SK-N-SH (cell line): ENCODE data around the gene AKAP17A. TPM values are rescaled to one million over a fixed set of nuclear protein-coding genes. Genes with fewer than 3 reads are reported as not detected.
"Not testable (repeated sequence)": the region's sequence is repeated elsewhere in the genome, so short reads cannot be mapped to it uniquely, and the experiment has no call there.

Source experiments
- CTCF ChIA-PET: fragments of 300-600, 350-600 bp; formaldehyde crosslinking; extraction: SDS; loops from one replicate; lab custom pipeline; 2021; lab: Yijun Ruan, JAX
- POLR2A ChIA-PET: fragments of 350-600 bp; sonication (Branson Sonifier 250); formaldehyde crosslinking; extraction: SDS; loops from one replicate; lab custom pipeline; 2020; ENCODE audit warnings: antibody characterized with exemption, inconsistent platforms; lab: Yijun Ruan, JAX
- DNase-seq: peaks from one replicate; pipeline ENCODE4 v3.0.0; 2012
- H2AFZ ChIP-seq: fragments of 200-600 bp; sonication (generic); 2 replicates; pipeline ENCODE4 v1.8.1; 2016; ENCODE audit warnings: antibody characterized with exemption, mild to moderate bottlenecking, low read depth
- H3F3A ChIP-seq: fragments of 200-600 bp; sonication (generic); replicated peaks from 2 replicates; pipeline ENCODE3; 2016; ENCODE audit warnings: antibody characterized with exemption, mild to moderate bottlenecking; ENCODE audit not compliant: insufficient read depth
- H3K27ac ChIP-seq, 2 experiments: fragments of 200-500 bp in 1 of 2; fragments of 200-600 bp in 1 of 2; sonication (Bioruptor generic) in 1 of 2; sonication (generic), shearing (Covaris generic) in 1 of 2; 2 replicates each; pipeline versions ENCODE4 v1.5.1 to v1.6.1; 2014 to 2016; ENCODE audit warnings: low read depth in 2 of 2, inconsistent platforms in 1 of 2, low read length in 1 of 2, mild to moderate bottlenecking in 1 of 2, mixed read lengths in 1 of 2
- H3K27me3 ChIP-seq: fragments of 200-600 bp; sonication (generic), shearing (Covaris generic); 2 replicates; pipeline ENCODE4 v1.6.1; 2016; ENCODE audit warnings: mixed run types; ENCODE audit not compliant: insufficient read depth
- H3K36me3 ChIP-seq, 2 experiments: fragments of 200-500 bp in 1 of 2; fragments of 200-600 bp in 1 of 2; sonication (Bioruptor generic) in 1 of 2; sonication (generic) in 1 of 2; replicated peaks in 1 of 2; 2 replicates each; pipeline versions ENCODE3 to v1.5.1; 2014 to 2016; ENCODE audit warnings: low read length in 1 of 2, mild to moderate bottlenecking in 1 of 2; ENCODE audit not compliant: insufficient read depth in 2 of 2, control insufficient read depth in 1 of 2
- H3K4me1 ChIP-seq, 2 experiments: fragments of 200-500 bp in 1 of 2; fragments of 200-600 bp in 1 of 2; sonication (Bioruptor generic) in 1 of 2; sonication (generic), shearing (Covaris generic) in 1 of 2; 2 replicates each; pipeline versions ENCODE4 v1.5.1 to v1.6.1; 2014 to 2016; ENCODE audit warnings: low read depth in 1 of 2, low read length in 1 of 2, mixed run types in 1 of 2; ENCODE audit not compliant: insufficient read depth in 2 of 2, control insufficient read depth in 1 of 2
- H3K4me2 ChIP-seq: fragments of 200-600 bp; sonication (generic), shearing (Covaris generic); 2 replicates; pipeline ENCODE4 v1.6.1; 2017; ENCODE audit warnings: mixed run types
- H3K4me3 ChIP-seq, 2 experiments: fragments of 200-500 bp in 1 of 2; fragments of 200-600 bp in 1 of 2; sonication (Bioruptor generic) in 1 of 2; sonication (generic), shearing (Covaris generic) in 1 of 2; 2 replicates each; pipeline versions ENCODE4 v1.5.1 to v1.8.1; 2014 to 2016; ENCODE audit warnings: low read depth in 2 of 2, inconsistent platforms in 1 of 2, low read length in 1 of 2, mild to moderate bottlenecking in 1 of 2, mixed read lengths in 1 of 2, moderate library complexity in 1 of 2
- H3K79me2 ChIP-seq: fragments of 200-600 bp; sonication (generic); 2 replicates; pipeline ENCODE4 v1.8.1; 2017; ENCODE audit warnings: mild to moderate bottlenecking; ENCODE audit not compliant: insufficient read depth
- H3K9ac ChIP-seq: fragments of 200-600 bp; sonication (generic); 2 replicates; pipeline ENCODE4 v1.6.1; 2017; ENCODE audit warnings: mixed run types
- H3K9me2 ChIP-seq: fragments of 200-600 bp; sonication (generic); 2 replicates; pipeline ENCODE4 v1.6.1; 2017; ENCODE audit warnings: mixed run types
- H3K9me3 ChIP-seq: fragments of 200-600 bp; sonication (generic); 2 replicates; pipeline ENCODE4 v1.6.1; 2017; ENCODE audit warnings: mixed run types, mild to moderate bottlenecking, moderate library complexity
- H4K20me1 ChIP-seq: fragments of 200-600 bp; sonication (generic); 2 replicates; pipeline ENCODE4 v1.6.1; 2017; ENCODE audit warnings: mild to moderate bottlenecking, mixed run types; ENCODE audit not compliant: insufficient read depth
- CHD2 ChIP-seq: fragments of 150-350 bp; IDR thresholded peaks from 2 replicates; pipeline ENCODE4 v1.6.1; 2018; ENCODE audit warnings: low read length; ENCODE audit not compliant: partially characterized antibody
- EP300 ChIP-seq, 2 experiments: IDR thresholded peaks; 2 replicates each; pipeline versions ENCODE4 v1.4.0 to v1.6.1; 2012; ENCODE audit warnings: borderline replicate concordance in 1 of 2, low read depth in 1 of 2, low read length in 1 of 2
- EZH2phosphoT487 ChIP-seq: fragments of 200-600 bp; sonication (generic); IDR thresholded peaks from 2 replicates; pipeline ENCODE4 v1.6.1; 2017; ENCODE audit warnings: low read depth, mixed run types, mild to moderate bottlenecking, antibody characterized with exemption, moderate library complexity, borderline replicate concordance
- FOSL2 ChIP-seq: IDR thresholded peaks from 2 replicates; pipeline ENCODE4 v1.4.0; 2012; ENCODE audit warnings: low read depth, mild to moderate bottlenecking, moderate library complexity, borderline replicate concordance
- FOXJ3 ChIP-seq: sonication (generic); formaldehyde crosslinking; IDR thresholded peaks from 2 replicates; pipeline ENCODE4 v1.5.1; 2020; ENCODE audit warnings: mild to moderate bottlenecking, missing genetic modification reagents
- GABPA ChIP-seq: IDR thresholded peaks from 2 replicates; pipeline ENCODE4 v1.4.0; 2012; ENCODE audit warnings: low read depth, mild to moderate bottlenecking
- JUND ChIP-seq: IDR thresholded peaks from 2 replicates; pipeline ENCODE4 v1.4.0; 2012
- MEF2A ChIP-seq: IDR thresholded peaks from 2 replicates; pipeline ENCODE4 v1.4.0; 2012; ENCODE audit warnings: low read depth, borderline replicate concordance
- POLR2AphosphoS5 ChIP-seq: IDR thresholded peaks from 2 replicates; pipeline ENCODE4 v1.6.1; 2012; ENCODE audit warnings: low read depth, low read length
- RCOR1 ChIP-seq: fragments of 150-350 bp; IDR thresholded peaks from 2 replicates; pipeline ENCODE4 v1.6.1; 2017; ENCODE audit warnings: antibody characterized with exemption, low read length
- RXRA ChIP-seq: IDR thresholded peaks from 2 replicates; pipeline ENCODE4 v1.4.0; 2012; ENCODE audit warnings: low read depth, mild to moderate bottlenecking, borderline replicate concordance
- SIN3A ChIP-seq: IDR thresholded peaks from 2 replicates; pipeline ENCODE4 v1.6.1; 2012; ENCODE audit warnings: low read depth, mild to moderate bottlenecking, low read length, moderate library complexity, borderline replicate concordance
- TAF1 ChIP-seq: IDR thresholded peaks from 2 replicates; pipeline ENCODE4 v1.6.1; 2012; ENCODE audit warnings: low read depth, mild to moderate bottlenecking, low read length, moderate library complexity, borderline replicate concordance
- TCF12 ChIP-seq: IDR thresholded peaks from 2 replicates; pipeline ENCODE4 v1.4.0; 2012
- USF2 ChIP-seq: fragments of 150-350 bp; IDR thresholded peaks from 2 replicates; pipeline ENCODE4 v1.6.1; 2017; ENCODE audit warnings: antibody characterized with exemption, low read length, low read depth, borderline replicate concordance
- YY1 ChIP-seq: IDR thresholded peaks from 2 replicates; pipeline ENCODE4 v1.4.0; 2012; ENCODE audit warnings: low read depth, mild to moderate bottlenecking
- ZBTB33 ChIP-seq: IDR thresholded peaks from 2 replicates; pipeline ENCODE4 v1.4.0; 2012; ENCODE audit warnings: low read depth, borderline replicate concordance
- WGBS: methylation state at CpG from one replicate; pipeline ENCODE4 v1.1.6; 2017; ENCODE audit warnings: low lambda C conversion rate; 5-methylcytosine and 5-hydroxymethylcytosine counted together
- polyA plus RNA-seq, 3 experiments: library from polyadenylated mRNA; depleted of rRNA; stranded (reverse); fragments of >200 nt; gene quantifications; 2 replicates each; pipeline ENCODE4 v1.2.3, GENCODE V29; 2012

The AKAP17A gene
- polyA plus RNA-seq, 1 of the 3 experiments (the other 2 are of a cell fraction) = 43.8 TPM

- CTCF ChIA-PET = no interaction called here
- Histone ChIP-seq H2AFZ (no peak overlapping the region), H3K4me1 (no peaks in the 10 kb centered on the region), H4K20me1 (no peaks in the 10 kb centered on the region), H3K4me2 (no peak overlapping the region), H3K27ac (no peak overlapping the region), H3K9me3 (no peaks in the 10 kb centered on the region), H3K27me3 (peaks cover 40% of the 10 kb centered on the region; the same call in 1 of the 2 replicates), H3K79me2 (no peaks in the 10 kb centered on the region), H3K36me3 (no peaks in the 10 kb centered on the region), H3F3A (no peaks in the 10 kb centered on the region), H3K9me2 (no peaks in the 10 kb centered on the region), H3K9ac (no peak overlapping the region), H3K4me3 (no peak overlapping the region)
- DNase-seq = no peak
- TF ChIP-seq SIN3A = no peak
- TF ChIP-seq TCF12 = no peak
- no peak for TF ChIP-seq CHD2
- TF ChIP-seq FOXJ3 (CRISPR knock-in tag) = no peak
- TF ChIP-seq JUND = no peak
- TF ChIP-seq RCOR1 = no peak
- TF ChIP-seq EP300 (IDR thresholded peaks at IDR 0.05; ENCODE audit: borderline replicate concordance in 1 of 2, low read depth in 1 of 2, low read length in 1 of 2) = no peak
- no peak for TF ChIP-seq YY1
- WGBS = 7% methylated on average over 10 of the region's 10 CpGs
- POLR2A ChIA-PET = no interaction called here
Measured at GRCh38 chrX:1564750-1565683, 26.4 kb upstream of the AKAP17A start.

DNA sequence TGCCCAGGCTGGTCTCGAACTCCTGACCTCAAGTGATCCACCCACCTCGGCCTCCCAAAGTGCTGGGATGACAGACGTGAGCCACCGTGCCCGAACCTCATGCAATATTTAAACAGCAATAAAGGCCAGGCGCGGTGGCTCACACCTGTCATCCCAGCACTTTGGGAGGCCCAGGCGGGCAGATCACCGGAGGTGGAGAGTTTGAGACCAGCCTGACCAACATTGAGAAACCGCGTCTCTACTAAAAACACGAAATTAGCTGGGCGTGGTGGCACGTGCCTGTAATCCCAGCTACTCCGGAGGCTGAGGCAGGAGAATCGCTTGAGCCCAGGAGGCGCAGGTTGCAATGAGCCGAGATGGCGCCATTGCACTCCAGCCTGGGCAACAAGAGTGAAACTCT is 17.2 kb upstream of the AKAP17A start:
- DNase-seq, H3K79me2 ChIP-seq, H4K20me1 ChIP-seq, CTCF ChIA-PET, H3K9me2 ChIP-seq, H3K4me3 ChIP-seq, H3K9ac ChIP-seq, H3K9me3 ChIP-seq, H3K36me3 ChIP-seq, H3K4me2 ChIP-seq, H2AFZ ChIP-seq, H3K27ac ChIP-seq, H3K4me1 ChIP-seq, H3F3A ChIP-seq, POLR2A ChIA-PET: not testable (repeated sequence)
- H3K27me3 ChIP-seq = peaks cover 15% of the 10 kb centered on the region
- WGBS = 46% methylated on average over 19 of the region's 19 CpGs

GRCh38 chrX:1576201-1576992 is 15.0 kb upstream of the AKAP17A start:
- 2% methylated on average over 6 of the region's 6 CpGs for whole genome bisulfite sequencing
- Histone ChIP-seq H4K20me1 (no peaks in the 10 kb centered on the region), H3K27ac (no peak overlapping the region), H3K9ac (no peak overlapping the region), H3K9me3 (no peaks in the 10 kb centered on the region), H3K36me3 (no peaks in the 10 kb centered on the region), H3F3A (peaks cover 11% of the 10 kb centered on the region), H2AFZ (no peak overlapping the region), H3K4me3 (no peak overlapping the region), H3K4me1 (no peaks in the 10 kb centered on the region), H3K4me2 (no peak overlapping the region), H3K9me2 (no peaks in the 10 kb centered on the region), H3K79me2 (no peaks in the 10 kb centered on the region), H3K27me3 (peaks cover 15% of the 10 kb centered on the region)
- DNase-seq = no peak
- POLR2A ChIA-PET = no interaction called here
- CTCF ChIA-PET = no interaction called here
- TF ChIP-seq CHD2 (no peak), ZBTB33 (no peak), MEF2A (no peak), GABPA (no peak), TAF1 (no peak), FOSL2 (no peak), POLR2AphosphoS5 (no peak), EZH2phosphoT487 (no peak), TCF12 (no peak), RXRA (no peak), RCOR1 (no peak), USF2 (no peak), EP300 (IDR thresholded peaks at IDR 0.05; ENCODE audit: borderline replicate concordance in 1 of 2, low read depth in 1 of 2, low read length in 1 of 2) (no peak), YY1 (no peak)
